ENCODE measurements around the gene NAPG.

GRCh38 chr18:10476338-10476791 is 49.5 kb upstream of the NAPG start:
- TF ChIP-seq CTCF (IDR thresholded peaks at IDR 0.05 in 2 of 3, conservative IDR thresholded peaks at IDR 0.05 in 1 of 3; ENCODE audit: insufficient read depth in 2 of 3, low read depth in 1 of 3, low read length in 3 of 3): no peak
- no peak for TF ChIP-seq IRF2 (CRISPR knock-in tag; IDR thresholded peaks at IDR 0.05)
- TF ChIP-seq EGR1 (conservative IDR thresholded peaks at IDR 0.05): no peak
